ENCODE measurements around the gene PRTN3.

Gene PRTN3

DNA sequence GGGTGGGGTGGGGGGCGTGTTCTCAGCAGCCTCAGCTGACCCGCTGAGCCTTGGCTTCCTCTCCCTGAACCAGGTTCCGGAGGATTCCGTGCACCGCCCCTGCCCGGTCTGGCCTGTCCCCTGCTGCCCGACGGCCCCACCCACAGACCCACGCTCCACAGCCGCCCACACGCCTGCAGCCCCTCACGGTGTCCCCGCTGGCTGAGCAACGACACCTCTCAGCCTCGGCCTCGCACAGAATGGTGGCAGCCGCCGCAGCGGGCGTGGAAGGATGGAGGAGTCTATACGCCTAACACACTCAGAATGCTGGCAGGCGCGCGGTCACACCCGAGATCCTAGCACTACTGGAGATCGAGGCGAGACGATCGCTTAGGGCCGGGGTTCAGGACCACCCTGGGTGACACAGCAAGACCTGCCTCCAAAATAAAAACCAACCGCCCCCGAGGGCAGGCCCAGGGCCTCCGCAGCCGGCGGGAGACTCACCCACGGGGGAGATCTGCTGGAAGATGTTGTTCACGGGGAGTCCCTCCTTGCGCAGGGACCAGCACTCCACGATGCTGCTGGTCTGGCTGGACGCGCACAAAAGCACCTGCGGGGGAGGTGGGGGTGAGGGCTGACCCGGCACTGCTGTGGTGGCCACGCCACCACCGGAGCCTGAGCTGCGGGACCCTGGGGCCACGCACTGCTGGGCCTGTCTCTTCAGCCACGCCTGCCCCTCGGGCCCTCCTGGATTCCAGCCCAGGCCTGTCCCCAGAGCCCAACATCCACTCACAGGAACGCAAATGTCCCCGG lies 43.8 kb downstream of the PRTN3 start:
- no peak for DNase-seq

DNA sequence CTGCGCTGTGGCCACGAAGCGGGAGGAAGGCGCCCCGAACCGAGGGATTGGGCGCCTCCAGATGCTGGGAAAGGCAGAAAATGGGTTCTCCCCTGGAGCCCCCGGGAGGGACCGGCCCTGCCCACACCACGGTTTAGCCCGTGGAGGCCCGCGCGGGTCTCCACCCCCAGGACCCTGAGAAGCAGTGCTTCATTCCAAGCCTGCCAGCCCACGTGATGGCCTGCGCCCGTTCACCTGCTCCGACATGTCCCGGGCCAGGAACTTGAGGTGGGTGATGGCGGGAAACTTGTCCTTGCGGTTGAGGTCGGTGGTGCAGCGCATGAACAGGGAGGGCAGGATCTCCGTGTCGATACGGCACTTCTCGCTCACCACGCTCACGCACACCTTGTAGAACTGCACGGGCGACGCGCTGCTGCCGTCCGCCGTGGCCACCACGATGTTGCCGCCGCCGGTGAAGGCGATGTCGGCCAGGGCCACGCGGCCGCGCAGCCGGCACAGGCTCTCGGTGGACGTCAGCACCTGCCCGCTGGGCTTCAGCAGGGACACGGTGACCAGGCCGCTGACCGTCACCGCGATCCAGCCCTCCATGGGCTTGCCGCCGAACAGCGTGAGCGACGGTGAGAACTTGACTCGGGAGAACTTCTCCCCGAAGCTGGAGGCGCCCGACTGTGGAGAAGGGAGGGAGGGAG lies 44.9 kb downstream of the PRTN3 start:
- DNase-seq = no peak

DNA sequence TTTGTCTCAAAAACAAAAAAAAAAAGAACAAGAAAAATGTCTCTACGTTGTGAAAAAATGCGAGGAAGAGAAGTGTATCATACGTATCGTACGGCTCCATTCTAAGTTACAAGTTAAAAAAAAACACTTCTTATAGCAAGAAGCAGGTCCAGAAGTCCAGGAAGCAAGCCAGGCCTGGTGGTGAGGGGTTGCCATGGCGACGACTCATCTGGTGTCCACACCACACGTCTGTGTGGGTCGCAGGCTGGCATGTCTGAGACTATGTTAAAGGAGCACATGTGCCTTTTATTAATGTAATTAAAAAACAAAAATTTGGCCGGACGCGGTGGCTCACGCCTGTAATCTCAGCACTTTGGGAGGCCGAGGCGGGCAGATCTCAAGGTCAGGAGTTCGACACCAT lies 46.3 kb downstream of the PRTN3 start:
- no peak for DNase-seq

DNA sequence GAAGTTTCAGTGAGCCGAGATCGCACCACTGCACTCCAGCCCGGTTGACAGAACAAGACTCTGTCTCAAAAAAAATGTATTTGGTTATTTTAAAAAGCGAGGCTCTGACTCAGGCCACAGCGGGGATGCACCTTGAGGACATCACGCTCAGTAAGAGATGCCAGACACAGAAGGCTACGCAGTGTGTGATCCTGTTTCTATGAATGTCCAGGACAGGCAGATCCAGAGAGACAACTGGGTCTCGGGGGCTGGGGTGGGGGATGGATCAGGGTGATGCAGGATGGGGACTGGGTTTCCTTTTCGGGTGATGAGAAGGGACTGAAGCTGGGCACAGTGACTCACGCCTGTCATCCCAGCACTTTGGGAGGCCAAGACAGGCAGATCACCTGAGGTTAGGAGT lies 46.8 kb downstream of the PRTN3 start:
- no peak for DNase-seq

DNA sequence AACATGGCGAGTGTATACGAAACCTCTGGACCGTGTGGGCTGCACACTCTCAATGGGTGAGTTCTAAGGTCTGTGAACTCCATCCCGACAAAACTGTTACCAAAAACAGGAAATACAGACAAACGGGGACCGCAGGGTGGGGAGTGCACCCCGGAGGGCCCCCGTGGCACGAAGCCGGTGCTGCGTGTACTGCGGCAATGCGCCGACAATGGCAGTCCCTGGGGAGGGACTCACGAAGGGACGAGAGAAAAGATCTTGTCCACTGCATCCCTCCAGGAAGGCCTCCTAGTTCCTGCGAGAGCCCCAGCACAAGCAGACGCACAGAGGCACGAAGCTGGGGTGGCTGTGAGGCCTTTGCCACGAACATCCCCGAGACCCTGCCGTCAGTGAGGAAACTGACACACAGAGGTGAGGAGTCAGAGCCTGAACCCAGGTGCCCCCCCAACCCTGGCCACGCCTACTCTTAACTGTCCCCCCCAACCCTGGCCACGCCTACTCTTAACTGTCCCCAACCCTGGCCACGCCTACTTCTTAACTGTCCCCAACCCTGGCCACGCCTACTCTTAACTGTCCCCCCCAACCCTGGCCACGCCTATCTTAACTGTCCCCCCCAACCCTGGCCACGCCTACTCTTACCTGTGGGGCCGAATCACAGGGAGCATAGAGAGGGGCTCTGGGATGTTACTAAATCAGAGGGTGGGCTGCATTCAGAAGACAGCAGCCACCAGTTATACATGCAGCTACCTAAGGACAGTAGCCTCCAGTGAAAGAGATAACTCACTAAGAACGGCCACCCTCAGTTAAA lies 48.0 kb downstream of the PRTN3 start:
- DNase-seq = peak; percentile 69

DNA sequence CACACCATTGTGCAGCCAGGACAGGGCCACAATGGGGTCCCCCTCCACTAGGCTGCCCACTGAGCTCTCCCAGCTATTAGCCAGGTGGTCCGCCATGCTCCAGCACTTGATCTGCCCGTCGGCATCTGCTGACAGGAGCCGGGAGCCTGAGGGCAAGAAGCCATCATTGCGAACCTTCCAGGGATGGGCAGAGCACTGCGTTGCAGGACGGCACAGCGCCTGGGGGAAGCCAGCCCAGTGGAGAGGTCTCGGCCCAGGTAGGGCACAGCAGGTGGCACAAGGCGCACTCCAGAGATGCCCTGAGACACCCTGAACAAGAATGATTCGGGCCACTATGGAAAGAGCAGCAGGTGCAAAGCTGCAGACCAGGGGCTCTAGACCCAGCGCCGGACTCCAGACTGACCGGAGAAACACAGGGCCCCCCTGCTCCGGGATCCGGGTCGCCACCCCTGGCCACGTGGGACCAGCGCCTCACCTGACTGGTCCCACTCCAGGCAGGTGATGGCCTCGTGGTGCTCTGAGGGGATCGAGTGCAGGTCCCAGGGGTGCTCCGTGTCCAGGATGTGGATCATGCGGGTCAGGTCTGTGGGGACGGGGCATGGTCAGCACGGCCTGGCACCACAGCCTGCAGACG lies 49.0 kb downstream of the PRTN3 start:
- DNase-seq = no peak

DNA sequence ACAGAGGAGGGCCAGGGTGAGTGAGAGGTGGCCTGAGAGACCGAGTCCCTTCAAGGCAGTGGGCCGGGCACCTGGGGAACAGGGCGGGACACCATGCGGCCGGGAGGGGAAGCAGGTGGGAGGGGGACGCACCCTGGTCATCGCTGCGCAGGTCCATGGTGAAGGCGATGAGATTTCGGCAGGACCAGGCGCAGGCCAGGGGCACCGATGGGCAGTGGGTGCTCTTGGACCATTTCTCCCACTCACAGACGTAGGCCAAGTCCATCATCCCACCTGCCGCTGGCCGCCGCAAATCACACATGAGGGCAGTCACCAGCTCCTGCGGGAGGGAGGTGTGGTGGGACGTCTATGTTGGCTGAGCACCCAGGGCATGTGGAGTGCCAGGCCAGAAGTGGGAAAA lies 50.0 kb downstream of the PRTN3 start:
- DNase-seq = no peak

DNA sequence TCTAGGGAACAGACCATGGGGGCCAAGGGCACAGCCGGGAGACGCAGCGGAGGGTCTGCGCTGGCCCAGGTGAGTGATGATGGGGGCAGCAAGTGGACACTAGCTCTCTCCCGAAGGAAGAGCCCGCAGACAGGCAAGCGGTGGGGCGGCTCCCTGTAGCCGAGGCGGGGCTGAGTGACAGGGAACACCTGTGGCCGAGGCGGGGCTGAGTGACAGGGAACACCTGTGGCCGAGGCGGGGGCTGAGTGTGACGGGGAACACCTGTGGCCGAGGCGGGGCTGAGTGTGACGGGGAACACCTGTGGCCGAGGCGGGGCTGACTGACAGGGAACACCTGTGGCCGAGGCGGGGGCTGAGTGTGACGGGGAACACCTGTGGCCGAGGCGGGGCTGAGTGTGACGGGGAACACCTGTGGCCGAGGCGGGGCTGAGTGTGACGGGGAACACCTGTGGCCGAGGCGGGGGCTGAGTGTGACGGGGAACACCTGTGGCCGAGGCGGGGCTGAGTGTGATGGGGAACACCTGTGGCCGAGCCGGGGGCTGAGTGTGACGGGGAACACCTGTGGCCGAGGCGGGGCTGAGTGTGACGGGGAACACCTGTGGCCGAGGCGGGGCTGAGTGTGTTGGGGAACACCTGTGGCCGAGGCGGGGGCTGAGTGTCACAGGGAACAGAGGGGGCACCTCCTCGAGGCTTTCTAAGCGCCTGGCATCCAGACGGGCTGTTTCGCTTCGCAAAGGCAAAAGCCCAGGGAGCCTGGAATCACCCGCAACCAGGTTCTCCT lies 50.8 kb downstream of the PRTN3 start:
- DNase-seq = peak; percentile 33

DNA sequence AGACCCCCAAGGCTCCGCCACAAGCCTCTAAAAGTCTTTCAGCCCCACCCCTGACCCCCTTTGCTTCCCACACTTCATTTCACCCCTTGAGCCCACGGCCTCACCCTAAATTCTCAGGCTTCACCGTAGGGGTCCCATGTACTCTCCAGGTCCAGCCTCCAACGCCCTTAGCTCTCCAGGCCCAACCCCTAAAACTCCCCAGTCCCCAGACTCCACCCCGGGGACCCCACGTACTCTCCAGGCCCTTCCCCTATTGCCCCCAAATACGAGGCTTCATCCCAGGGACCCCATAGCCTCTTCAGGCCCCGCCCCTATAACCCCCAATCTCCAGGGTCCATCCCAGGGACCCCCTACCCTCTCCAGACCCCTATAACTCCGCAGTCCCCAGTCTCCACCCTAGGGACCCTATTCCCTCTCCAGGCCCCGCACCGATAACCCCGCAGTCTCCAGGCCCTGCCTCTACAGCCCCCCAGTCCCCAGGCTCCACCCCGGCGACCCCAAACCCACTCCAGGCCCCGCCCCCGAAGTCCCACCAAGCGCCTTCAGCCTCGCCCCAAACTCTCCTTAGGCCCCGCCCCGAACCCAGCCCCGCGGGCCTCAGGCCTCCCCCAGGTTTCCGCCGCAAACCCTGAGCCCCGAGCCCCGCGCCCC lies 51.6 kb downstream of the PRTN3 start:
- DNase-seq = no peak

DNA sequence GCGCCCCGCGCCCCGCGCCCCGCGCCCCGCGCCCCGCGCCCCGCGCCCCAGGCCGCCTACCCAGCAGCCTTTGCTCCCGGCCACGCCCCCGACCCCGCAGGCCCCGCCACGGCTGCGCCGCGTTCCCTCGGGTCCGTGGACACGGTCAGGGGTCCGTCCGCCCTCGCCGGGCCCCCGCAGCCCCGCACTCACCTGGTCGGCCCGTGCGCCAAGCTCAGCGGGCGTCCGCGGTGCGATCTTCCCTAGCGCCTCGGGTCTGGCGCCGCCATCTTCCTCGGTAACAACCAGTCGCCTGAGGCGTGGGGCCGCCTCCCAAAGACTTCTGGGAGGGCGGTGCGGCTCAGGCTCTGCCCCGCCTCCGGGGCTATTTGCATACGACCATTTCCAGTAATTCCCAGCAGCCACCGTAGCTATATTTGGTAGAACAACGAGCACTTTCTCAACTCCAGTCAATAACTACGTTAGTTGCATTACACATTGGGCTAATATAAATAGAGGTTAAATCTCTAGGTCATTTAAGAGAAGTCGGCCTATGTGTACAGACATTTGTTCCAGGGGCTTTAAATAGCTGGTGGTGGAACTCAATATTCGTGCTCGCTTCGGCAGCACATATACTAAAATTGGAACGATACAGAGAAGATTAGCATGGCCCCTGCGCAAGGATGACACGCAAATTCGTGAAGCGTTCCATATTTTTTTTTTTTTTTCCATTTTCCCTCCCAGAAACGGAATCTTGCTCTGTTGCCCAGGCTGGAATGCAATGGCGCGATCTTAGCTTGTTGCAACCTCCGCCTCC lies 52.3 kb downstream of the PRTN3 start, which contains the start of the genes MED16 and RNU6-9:
Gene MED16, minus strand, starts transcription at position 294 of the 796 bp plus-strand sequence. CDS start 2,056 bp downstream, outside the sequence.
Gene RNU6-9, plus strand, starts transcription at position 591 of the 796 bp plus-strand sequence.
- peak; percentile 91 for DNase-seq

DNA sequence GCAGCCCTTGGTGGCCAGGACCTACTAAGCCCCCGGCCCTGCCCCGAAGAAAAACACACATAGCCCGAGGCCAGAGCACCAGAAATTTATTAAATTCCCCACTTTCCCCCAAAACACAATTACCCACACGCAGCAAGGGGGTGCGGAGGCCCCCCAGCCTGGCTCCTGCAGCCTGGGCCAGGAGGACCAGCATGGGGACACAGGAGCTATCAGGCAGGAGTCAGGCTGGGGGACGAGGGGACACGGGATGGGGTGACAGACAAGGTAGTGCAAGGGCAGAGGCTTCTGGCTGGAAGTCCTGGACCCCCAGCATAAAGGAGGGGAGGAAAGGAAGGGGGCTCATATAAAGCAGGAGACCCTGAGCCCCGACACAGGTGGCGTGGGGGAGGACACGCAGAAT lies 55.6 kb downstream of the PRTN3 start:
- no peak for DNase-seq

DNA sequence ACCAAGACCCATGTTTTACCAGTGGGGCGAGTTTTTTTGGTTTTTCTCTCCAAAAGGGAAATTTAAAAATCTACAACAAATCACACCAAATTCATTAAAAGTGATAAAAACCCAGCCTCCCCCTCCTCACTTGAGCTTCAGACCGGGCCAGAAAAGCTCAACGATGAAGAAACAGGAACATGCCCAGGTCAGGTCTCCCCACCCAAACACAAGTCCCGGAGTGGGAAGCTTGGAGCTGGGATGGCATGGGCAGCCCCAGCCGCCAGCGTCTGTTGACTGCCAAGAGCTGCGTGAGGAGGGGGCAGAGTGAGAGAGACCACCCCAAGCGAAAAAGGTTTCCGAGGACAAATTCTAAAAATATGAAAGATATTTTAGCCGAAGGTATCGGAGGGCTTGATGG lies 56.2 kb downstream of the PRTN3 start:
- DNase-seq = no peak

DNA sequence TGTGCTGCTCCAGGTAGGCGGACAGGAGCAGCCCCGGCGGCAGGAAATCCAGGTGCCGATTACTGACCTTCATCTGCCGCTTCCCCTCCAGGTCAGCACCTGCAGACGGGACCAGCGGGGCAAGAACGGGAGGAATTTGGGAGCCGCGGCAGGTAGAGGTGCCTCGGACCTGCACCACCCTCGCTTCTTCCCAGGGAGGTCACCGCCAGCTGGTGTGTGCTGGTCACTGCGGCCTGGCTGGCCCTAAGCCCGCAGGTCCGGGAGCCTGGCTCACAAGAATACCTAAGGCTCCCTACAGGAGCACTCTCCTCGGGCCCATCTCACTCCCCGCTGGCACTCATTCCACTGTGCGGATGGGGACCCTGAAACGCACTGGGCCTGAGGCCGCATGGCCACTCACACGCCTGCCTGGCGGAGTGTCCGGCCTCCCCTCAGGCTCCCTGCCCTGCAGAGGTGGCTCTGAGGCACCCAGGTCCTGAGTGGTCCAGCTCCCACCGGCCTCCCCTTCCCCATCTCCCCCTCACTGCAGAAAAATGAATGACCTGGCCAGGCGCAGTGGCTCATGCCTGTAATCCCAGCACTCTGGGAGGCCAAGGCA lies 56.7 kb downstream of the PRTN3 start:
- no peak for DNase-seq

All from CD4-positive, alpha-beta T cell treated with Interferon gamma for 1 hour (primary cell).